GM20000 (cell line): ENCODE measurements around the gene P2RY12.

Source experiments
- DNase-seq: peaks from one replicate; pipeline ENCODE4 v3.0.0; 2012; ENCODE audit warnings: low spot score
- CTCF ChIP-seq: IDR thresholded peaks from 2 replicates; pipeline ENCODE4 v1.5.1; 2012; ENCODE audit warnings: mild to moderate bottlenecking, control low read depth; ENCODE audit errors: extremely low read depth, missing control alignments

P2RY12 gene

GRCh38 chr3:151318313-151318712 lies 66.2 kb downstream of the P2RY12 start:
- DNase-seq: no peak

GRCh38 chr3:151316267-151316991 lies 68.1 kb downstream of the P2RY12 start, which contains the start of gene GPR87:
TSS of gene GPR87 (minus strand) at chr3:151316820. CDS start at chr3:151300100, 16,720 bp downstream.
- DNase-seq: no peak
- TF ChIP-seq CTCF: no peak

More at GRCh38 chr3:151318313-151318712, 66.2 kb downstream of the P2RY12 start:
- no peak for TF ChIP-seq CTCF

GRCh38 chr3:151315846-151316245 lies 68.7 kb downstream of the P2RY12 start:
- TF ChIP-seq CTCF: no peak
- DNase-seq: no peak

- no peak for DNase-seq
- TF ChIP-seq CTCF: no peak
Measured at GRCh38 chr3:151315136-151315535, 69.4 kb downstream of the P2RY12 start.

- no peak for DNase-seq
- TF ChIP-seq CTCF: no peak
Measured at GRCh38 chr3:151314593-151314992, 70.0 kb downstream of the P2RY12 start.

- TF ChIP-seq CTCF: no peak
- DNase-seq: no peak
Measured at GRCh38 chr3:151314137-151314536, 70.4 kb downstream of the P2RY12 start.

GRCh38 chr3:151312972-151313371 lies 71.6 kb downstream of the P2RY12 start:
- no peak for DNase-seq
- TF ChIP-seq CTCF: no peak
